Activated CD8-positive, alpha-beta T cell treated with anti-CD3 and anti-CD28 coated beads for 36 hours (primary cell): ENCODE measurements around the gene VCAN. TPM values are rescaled to one million over a fixed set of nuclear protein-coding genes. Genes with fewer than 3 reads are reported as not detected.

Source experiments
- ATAC-seq: fragments of 200-7000 bp; cut with Tn5 transposase; one replicate; pipeline ENCODE4 v1.10.0; 2021; ENCODE audit warnings: mild to moderate bottlenecking, moderate library complexity
- CTCF ChIA-PET: fragments of 350-600 bp; sonication (Branson Sonifier 250); formaldehyde crosslinking; loops from one replicate; lab custom pipeline; 2021; ENCODE audit warnings: antibody characterized with exemption; lab: Charles Lee
- POLR2A ChIA-PET: fragments of 350-600 bp; sonication (Branson Sonifier 250); formaldehyde crosslinking; loops from one replicate; lab custom pipeline; 2021; ENCODE audit warnings: antibody characterized with exemption; lab: Charles Lee
- DNase-seq: peaks from one replicate; pipeline ENCODE4 v3.0.0-alpha.2; 2020
- H3K27ac Mint-ChIP-seq: one replicate; pipeline ENCODE4 v1.8.0; 2021; ENCODE audit warnings: mild to moderate bottlenecking, mixed read lengths
- H3K27me3 Mint-ChIP-seq: one replicate; pipeline ENCODE4 v1.8.0; 2021; ENCODE audit warnings: mixed read lengths
- H3K36me3 Mint-ChIP-seq: one replicate; pipeline ENCODE4 v1.8.0; 2021; ENCODE audit warnings: low read depth, mixed read lengths
- H3K4me1 Mint-ChIP-seq: one replicate; pipeline ENCODE4 v1.8.0; 2021; ENCODE audit warnings: low read depth, mixed read lengths
- H3K4me3 Mint-ChIP-seq: one replicate; pipeline ENCODE4 v1.8.0; 2021; ENCODE audit warnings: mild to moderate bottlenecking, moderate library complexity, mixed read lengths
- H3K9me3 Mint-ChIP-seq: one replicate; pipeline ENCODE4 v1.8.0; 2021; ENCODE audit warnings: mixed read lengths
- CTCF ChIP-seq: fragments of 200-600 bp; IDR thresholded peaks from one replicate; pipeline ENCODE4 v1.8.0; 2022; ENCODE audit warnings: antibody characterized with exemption, mild to moderate bottlenecking
- intact Hi-C: fragments of 100-400 bp; cut with micrococcal nuclease; formaldehyde crosslinking; loops from one replicate; pipeline ENCODE4 v1.10.0; 2022
- total RNA-seq, 2 experiments: library from RNA; stranded (reverse); gene quantifications; one replicate each; pipeline ENCODE4 v1.2.3, GENCODE V29; 2021

VCAN gene
- total RNA-seq, 2 experiments from 2014 or later = not detected

- no peak overlapping the region for H3K27ac Mint-ChIP-seq
- ChIA-PET POLR2A (no interaction called here), CTCF (no interaction called here)
- H3K9me3 Mint-ChIP-seq = no peaks in the 10 kb centered on the region
- H3K4me3 Mint-ChIP-seq = no peak overlapping the region
- ATAC-seq (no peak), DNase-seq (no peak)
- H3K27me3 Mint-ChIP-seq = peaks cover 6% of the 10 kb centered on the region
- TF ChIP-seq CTCF = no peak
- H3K4me1 Mint-ChIP-seq = no peaks in the 10 kb centered on the region
- H3K36me3 Mint-ChIP-seq = no peaks in the 10 kb centered on the region
- intact Hi-C loops = no loop called here
Observed at GRCh38 chr5:83513081-83513480, 41.5 kb downstream of the VCAN start.

GRCh38 chr5:83513491-83513890 lies 41.9 kb downstream of the VCAN start:
- no peak overlapping the region for H3K4me3 Mint-ChIP-seq
- H3K4me1 Mint-ChIP-seq = no peaks in the 10 kb centered on the region
- intact Hi-C loops = no loop called here
- H3K27ac Mint-ChIP-seq = no peak overlapping the region
- CTCF ChIA-PET = no interaction called here
- ATAC-seq (no peak), DNase-seq (no peak)
- TF ChIP-seq CTCF = no peak
- H3K9me3 Mint-ChIP-seq = no peaks in the 10 kb centered on the region
- H3K27me3 Mint-ChIP-seq = peaks cover 6% of the 10 kb centered on the region
- no peaks in the 10 kb centered on the region for H3K36me3 Mint-ChIP-seq
- POLR2A ChIA-PET = no interaction called here

GRCh38 chr5:83516377-83516776 lies 44.8 kb downstream of the VCAN start:
- ChIA-PET CTCF (no interaction called here), POLR2A (no interaction called here)
- TF ChIP-seq CTCF = no peak
- H3K4me1 Mint-ChIP-seq = no peaks in the 10 kb centered on the region
- H3K27ac Mint-ChIP-seq = no peak overlapping the region
- no peaks in the 10 kb centered on the region for H3K9me3 Mint-ChIP-seq
- no peaks in the 10 kb centered on the region for H3K36me3 Mint-ChIP-seq
- DNase-seq (no peak), ATAC-seq (no peak)
- H3K27me3 Mint-ChIP-seq = peaks cover 6% of the 10 kb centered on the region
- intact Hi-C loops = no loop called here
- H3K4me3 Mint-ChIP-seq = no peak overlapping the region

GRCh38 chr5:83517072-83517687 lies 45.6 kb downstream of the VCAN start:
- no peak for DNase-seq
- Mint-ChIP-seq H3K4me1 (no peaks in the 10 kb centered on the region), H3K4me3 (no peak overlapping the region), H3K36me3 (no peaks in the 10 kb centered on the region), H3K27ac (no peak overlapping the region), H3K9me3 (no peaks in the 10 kb centered on the region), H3K27me3 (peaks cover 6% of the 10 kb centered on the region)
- TF ChIP-seq CTCF = no peak
- CTCF ChIA-PET = no interaction called here
- no peak for ATAC-seq
- POLR2A ChIA-PET = no interaction called here
- intact Hi-C loops = no loop called here

- Mint-ChIP-seq H3K27ac (no peak overlapping the region), H3K36me3 (no peaks in the 10 kb centered on the region), H3K9me3 (no peaks in the 10 kb centered on the region), H3K4me1 (no peaks in the 10 kb centered on the region), H3K27me3 (peaks cover 6% of the 10 kb centered on the region), H3K4me3 (no peak overlapping the region)
- DNase-seq (no peak), ATAC-seq (no peak)
- ChIA-PET CTCF (no interaction called here), POLR2A (no interaction called here)
- intact Hi-C loops = no loop called here
- no peak for TF ChIP-seq CTCF
Observed at GRCh38 chr5:83517688-83518085, 46.1 kb downstream of the VCAN start.
